A172 (cell line): ENCODE results near the gene PRDM16. TPM values are rescaled to one million over a fixed set of nuclear protein-coding genes. Genes with fewer than 3 reads are reported as not detected.

Experiments used
- DNase-seq: peaks from one replicate; pipeline ENCODE4 v3.0.0-alpha.2; 2015; ENCODE audit warnings: low spot score
- total RNA-seq: library from RNA; depleted of rRNA; stranded (reverse); fragments of >200 nt; shearing (Covaris generic); gene quantifications from 2 replicates; pipeline ENCODE4 v1.2.3, GENCODE V29; 2014

The PRDM16 gene
- total RNA-seq, 1 experiment from 2014 or later = 0.84 TPM

DNA sequence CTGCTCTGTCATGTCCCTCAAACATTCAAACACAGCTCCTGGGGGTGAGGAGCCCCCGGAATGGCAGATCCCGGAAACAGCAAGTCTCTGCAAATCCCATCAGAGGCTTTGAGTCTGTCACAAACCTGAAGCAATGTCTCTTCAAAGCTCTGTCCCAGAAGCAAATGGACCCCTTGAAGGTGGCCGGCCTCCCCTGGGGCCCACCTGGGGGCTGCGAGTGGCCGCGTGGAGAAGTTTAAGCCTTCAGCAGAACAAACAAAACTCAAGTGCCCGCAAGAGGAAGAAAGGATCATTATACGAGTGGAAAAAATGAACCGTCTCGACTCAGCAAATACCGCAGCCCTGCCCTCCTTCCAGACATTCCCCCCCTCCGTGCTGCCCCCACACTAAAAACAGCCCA lies 53.3 kb downstream of the PRDM16 start:
- DNase-seq = no peak

DNA sequence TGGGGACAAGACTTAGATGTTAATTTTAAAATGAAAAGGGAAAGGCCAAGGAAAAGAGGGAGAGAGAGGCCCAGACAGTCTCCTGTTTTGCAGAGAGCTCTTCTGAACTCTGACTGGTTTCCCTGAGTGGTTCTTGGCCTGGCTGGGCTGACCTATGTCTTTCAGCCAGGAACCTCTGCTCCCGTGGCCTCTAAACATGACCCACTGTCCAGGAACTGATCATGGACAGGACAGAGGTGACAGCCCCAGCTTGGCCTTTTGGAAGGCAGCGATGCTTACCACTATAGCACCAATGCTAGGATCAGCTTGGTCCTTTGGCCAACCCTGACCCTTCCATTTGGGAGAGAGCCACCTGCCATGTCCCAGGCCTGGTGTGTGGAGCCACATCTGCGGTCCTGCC lies 55.2 kb downstream of the PRDM16 start:
- no peak for DNase-seq

DNA sequence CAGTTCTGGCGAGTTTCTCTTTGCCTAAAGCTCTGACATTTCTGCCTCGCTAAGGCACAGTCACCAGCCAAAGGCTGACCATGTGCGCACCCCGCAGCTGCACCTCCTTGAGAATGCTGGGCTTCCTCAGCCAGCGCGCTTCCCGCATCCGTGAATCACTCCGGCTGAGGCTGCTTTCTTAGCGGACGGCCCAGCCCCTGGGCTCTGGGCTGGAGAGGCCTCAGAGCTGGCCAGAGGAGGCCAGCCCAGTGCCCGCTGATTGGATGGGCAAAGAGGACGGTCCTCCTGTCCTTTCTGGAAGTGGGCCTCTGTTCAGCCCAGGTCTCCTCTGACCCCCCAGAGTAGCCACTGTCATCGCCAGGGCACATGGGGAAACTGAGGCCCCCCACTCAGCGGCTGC lies 56.1 kb downstream of the PRDM16 start:
- no peak for DNase-seq

DNA sequence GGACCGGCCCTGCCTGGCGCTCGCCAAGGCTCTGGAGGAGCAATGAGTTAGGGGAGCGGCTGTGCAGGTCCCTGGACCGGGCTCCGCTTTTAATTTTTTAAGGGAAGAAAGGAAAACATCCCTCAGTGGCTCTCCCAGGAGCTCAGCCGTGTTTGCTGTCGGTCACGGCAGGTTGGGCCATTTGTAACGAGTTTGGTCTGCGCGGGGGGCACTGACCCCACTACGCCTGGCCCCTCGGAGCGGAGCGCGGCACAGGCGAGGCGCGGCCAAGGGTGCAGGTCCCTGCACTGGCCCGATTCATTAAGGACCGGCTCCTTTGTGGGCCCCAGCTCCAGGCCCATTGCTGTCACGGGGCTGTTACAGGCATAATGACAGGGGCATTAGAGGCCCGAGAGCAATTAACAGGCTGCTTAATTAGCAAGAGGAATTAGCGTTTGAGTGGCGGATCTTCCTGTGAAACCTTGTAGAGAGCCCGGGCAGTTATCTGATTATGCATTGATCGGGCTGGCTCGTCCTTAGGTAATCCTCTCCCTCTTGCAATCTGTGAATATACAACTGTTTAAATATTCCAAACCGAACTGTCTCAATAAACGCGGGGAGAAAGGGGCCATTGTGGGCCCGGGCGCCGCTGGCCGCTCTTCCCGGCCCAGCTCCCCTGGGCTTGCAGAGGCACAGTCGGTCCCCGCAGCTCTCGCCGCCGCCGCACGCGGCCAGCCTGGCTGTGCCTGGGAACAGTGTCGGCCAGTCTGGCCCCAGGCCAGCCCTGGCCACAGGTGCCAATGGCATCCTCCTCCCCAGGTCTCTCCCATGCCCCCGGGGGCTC lies 56.8 kb downstream of the PRDM16 start:
- no peak for DNase-seq

DNA sequence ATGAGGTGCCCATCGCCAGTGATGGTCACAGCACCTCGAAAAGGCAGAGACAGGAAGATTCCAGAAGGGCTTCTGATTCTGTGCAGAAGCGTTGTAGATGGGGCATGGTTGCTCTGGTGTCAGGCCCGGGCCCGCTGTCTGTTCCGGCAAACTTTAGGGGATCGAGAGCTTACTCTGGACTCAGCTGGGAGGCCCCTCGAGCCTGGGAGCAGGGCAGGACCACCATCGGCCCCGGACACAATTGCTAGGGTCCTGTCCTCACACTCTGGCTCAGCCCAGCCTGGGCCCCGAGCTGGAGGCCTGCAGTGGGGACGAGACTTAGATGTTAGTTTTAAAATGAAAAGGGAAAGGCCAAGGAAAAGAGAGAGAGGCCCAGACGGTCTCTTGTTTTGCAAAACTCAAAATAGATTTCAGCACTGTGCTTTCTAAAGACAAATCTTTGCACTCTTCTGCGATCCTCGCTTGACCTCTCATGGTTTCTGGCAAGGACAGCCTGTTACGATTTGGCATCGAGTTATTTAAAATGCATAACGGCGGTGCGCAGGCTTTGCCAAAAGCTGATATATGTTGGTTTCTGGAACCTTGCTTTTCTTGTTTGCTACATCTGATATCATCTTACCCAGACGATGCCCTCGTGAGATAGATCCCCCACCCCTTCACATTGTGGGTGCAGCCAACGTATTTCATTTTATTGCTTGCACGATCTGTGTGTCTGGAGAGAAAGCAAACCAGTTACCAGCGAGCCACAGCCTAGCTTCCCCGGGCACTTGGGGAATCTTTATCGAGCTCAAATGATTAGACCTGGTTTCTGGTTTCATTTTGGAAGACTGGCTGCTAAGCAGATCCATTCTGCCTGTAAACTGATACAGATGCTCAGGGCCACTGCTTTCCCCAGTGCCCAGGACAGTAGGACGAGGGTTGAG lies 58.0 kb downstream of the PRDM16 start:
- DNase-seq = no peak

DNA sequence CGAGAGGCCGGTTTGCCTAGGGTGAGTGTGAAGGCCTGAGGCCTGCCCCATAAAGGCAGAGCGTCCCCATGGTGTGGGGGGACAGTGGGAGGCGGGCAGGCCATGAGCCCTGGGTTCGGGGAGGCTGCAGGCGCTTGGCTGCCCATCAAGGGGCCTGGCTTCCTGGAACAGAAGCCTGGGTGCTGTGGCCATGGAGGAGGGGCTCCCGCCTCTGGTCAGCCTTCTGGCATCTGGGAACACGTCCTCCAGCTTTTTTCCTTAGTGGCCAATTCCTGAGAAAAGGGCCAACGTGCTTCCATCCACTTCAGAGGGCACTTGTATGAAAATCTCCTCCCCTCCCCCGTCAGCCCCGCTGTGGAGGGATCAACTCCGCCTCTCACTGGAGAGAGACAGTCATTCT lies 58.7 kb downstream of the PRDM16 start:
- DNase-seq = no peak

DNA sequence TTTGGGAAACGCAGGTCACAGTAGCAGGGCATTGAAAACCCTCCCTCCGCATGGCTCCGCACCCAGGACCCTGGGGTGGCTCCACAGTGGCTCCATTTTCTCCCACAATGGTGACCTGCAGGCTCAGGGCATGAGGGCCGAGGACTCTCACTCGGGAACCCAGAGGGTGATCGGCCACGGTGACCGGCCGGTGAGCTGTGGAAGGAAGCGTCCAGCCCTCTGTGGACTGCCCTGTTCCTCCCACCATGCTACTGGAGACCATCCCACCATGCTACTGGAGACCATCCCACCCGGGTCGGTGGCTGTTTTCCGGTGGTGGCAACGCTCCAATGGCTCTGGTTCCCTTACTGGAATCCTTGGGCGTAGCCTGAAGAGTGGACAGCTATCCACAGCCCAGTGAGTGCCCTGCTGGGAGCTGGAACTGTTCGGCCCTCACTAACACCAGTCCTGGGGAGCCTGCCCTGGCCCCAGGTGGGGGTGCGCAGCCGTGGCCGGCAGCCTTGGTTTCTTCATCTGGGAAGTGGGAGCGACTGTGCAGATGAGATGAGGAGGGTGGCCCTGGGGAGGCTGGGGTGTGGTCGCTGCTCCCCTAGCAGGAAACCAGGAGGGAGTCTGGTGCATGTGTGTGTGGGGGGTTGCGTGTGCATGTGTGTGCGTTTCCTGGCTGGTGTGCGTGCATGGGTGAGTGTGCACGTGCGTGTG lies 59.6 kb downstream of the PRDM16 start:
- no peak for DNase-seq

DNA sequence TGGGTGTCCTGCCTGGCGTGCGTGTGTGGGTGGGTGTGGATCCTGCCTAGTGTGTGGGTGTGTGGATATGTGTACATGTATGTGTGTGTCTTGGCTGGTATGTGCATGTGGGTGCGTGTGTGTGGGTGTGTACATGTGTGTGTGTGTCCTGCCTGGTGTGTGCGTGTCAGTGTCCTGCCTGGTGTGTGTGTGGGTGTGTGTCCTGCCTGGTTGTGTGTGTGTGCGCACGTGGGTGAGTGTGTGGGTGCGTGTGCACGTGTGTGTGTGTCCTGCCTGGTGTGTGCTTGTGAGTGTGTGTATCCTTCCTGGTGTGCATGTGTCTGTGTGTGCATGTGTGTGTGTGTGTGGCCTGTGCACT lies 60.1 kb downstream of the PRDM16 start:
- no peak for DNase-seq

DNA sequence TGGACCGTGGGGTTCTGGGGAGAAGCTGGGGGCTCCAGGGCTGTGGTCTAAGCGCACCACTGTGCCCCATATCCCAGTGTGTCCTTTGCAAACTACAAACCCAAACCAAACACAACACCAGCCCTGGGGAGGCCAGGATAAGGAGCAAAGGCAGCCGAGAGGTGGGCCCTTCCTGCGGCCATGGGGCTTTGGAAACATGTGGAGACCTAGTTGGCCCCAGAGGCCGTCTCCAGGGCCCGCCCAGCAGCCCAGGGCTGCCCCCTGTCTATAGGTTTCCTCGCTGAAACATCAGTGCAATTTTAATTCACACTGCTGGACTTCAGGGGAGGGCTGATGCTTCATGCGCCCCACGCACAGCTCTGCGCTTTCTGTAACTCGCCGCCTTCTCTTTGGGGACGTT lies 61.3 kb downstream of the PRDM16 start:
- DNase-seq = no peak

DNA sequence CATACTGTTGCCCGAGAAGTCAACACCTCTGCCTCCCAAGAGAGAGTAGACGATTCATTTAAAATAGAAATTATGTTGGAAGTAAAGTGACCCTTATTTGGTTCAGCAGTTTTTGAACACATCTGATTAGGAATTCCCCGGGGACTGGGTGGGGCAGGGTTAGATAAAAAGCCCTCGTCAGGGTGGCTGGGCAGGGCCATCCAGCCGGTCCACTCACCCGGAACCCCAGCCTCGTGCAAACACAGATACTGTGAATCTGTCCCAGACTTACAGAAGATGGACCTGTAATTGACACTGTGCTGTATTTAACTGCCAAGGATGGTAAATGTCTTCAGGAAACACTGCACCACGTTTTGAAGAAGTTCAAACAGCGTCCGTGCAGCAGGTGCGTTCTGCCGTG lies 63.7 kb downstream of the PRDM16 start:
- no peak for DNase-seq

DNA sequence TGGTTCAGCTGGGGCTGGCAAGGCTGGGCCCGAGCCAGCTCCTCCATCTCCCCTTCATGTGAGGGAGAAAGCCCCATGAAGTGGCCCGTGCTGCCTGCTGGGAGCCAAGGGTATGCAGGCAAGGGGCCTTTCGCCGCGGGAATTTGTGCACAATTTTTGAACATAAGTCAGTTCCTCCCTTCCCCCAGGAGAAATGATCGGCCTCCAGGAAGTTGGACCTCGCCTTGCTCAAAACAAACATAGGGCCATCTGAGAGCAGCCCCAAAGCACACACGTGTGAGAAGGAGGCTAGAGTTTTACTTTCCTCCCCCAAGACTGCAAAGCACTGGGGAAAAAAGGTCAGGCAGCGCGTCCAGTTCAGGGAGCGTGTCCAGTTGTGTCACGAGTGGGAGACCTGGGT lies 64.7 kb downstream of the PRDM16 start:
- DNase-seq = no peak

DNA sequence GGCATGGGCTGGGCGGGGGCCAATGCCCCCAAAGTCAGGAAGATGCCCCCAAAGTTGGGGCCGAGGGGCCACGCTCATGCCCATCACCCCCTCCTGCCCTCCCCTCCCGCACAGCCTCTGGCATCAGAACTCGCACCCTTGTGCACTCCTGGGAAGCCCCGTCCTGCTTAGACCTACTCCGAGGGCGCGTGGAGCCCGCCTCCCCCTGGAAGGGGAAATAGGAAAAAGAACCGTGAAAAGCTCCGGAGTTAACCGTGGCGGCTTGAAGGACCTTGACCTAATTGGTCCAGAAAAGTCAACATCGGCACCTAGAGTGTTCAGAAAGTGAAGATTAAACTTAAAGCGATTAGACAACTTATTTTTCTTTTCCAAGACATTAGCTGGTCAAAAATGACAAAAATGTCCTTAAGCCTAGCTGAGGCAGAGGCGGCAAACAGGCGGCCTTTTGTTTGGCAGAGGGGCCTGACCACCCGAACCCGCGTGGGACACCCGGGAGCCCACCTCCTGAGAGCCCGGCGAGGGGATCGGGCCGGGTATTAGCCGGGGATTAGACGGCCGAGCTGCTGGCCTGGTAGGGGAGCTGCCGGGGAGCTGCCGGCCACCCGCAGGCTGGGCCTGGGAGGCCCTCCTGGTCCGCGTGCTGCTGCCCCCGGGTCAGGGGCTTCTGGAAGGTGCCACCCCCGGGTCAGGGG lies 65.5 kb downstream of the PRDM16 start:
- no peak for DNase-seq

DNA sequence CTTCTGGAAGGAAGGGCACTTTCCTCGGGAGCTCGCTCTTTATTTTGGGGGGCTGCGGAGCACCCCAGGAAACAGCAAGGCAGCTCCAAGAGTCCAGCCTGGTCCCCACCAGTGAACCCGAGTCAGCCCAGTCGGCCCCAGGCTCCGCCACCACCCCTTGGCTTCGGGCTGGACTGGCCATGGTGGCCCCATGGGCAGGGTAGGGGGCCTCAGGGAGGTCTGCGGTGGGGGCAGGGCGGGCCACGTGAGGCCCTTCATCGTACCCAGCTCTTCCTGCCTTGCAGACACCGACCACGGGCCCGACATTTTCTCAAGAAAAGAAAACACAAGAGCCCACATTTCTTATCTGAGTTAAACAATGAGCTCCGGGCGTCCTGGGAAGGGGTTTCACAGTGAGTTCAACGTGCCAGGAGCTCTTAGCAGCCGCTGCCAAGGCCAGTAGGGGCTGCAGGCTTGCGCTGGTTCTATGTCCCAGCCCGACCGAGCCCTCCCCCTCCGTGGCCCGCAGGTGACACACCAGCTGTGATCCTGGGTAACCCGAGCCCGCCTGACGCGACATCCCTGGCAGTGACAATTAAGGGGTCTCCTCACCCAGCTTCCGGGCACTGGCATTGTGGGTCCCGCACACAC lies 66.2 kb downstream of the PRDM16 start:
- DNase-seq = no peak

DNA sequence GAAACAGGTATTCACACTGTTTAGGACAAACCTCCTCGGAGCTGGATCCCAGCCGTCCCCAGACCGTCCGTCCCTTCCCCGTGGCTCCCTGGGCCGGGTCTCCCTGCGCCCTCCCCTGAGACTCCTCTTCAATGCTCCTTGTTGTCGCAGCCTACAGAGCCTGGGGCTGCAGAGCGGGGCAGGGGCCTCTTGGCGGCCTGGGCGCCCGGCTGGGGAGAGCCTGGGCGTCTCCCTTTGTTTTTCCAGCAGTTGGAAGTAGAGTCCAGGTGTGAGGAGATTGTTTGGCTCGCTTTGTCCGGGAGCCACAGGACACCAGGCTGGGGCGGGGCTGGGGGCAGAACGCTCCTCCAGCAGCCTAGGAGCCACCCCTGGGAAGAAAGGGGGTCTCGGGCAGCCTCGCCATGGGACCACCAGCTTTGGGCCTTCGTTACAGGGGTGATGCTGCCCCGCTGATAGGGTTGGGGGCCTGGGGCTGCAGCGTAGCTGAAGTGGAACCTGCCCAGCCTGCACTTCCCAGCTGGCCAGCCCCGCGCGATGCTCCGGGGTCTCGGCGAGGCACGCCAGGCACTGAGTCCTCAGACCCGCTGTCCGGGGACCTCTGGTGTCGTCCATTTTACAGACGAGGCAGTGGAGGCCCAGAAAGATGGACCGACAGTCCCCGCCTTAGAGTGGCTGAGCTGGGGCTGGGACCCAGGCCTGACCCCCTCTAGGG lies 66.9 kb downstream of the PRDM16 start:
- no peak for DNase-seq

DNA sequence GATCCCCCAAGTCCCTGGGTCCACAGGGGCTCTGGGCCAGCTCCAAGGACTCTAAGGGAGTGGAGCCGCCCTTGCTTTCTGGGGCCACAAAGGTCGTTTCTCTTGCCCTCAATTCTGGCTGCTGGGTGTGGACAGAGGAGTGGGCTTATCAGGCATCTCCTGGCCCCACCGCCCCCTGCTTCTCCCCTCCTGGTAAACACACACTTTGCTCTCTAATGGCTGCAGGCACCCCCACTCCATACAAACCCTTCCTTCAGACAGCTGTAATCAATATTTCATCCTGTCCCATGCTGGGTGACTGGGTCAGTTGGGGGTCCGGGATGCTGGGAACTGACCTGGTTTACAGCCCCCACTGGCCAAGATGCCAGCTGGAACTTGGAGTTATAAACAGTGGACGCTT lies 67.5 kb downstream of the PRDM16 start:
- no peak for DNase-seq

DNA sequence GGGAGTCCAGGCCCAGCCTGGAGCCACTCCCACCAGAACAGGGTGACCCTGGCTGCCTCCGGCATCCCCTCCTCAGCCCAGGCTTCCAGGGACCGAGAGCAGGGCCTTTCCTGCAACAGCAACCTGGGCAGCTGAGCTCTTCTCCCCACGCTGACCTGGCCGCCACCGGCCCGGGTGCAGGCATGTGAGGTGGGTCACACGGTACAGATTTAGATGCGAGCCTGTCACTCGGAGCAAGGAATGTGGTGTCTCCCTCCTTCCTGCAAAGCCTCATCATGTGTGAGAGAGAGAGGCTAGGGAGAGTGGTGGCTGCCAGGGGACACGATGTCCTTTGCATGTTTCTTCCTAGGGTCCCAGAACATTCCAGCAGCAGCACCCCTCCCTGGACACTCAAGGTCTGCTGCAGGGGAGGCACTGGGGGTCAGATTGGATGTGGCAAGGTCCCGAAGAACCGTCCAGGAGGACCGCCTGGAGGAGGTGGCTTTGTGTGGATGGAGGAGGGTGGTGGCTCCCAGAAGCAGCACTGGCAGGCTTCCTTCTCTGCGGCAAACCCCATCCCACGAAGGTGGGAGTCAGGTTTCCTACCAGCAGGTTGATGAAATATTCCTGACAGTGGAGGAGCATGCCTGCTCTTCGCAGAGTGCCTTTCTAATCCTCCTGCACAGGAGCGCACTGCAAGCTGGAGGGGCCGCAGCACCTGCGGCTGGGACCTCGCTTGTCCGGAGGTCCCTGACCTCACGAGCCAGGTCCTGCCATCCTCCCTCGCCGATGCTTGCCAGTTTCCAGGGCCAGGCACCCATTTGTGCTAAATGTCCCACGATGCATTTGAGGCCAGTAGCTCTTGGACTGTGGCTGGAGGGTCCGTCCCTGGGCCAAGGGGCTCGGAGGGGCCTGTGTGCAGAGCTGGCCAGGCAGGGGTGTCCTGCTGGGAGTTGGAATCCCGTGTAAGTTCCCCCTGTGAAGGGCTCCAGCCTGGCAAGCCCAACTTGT lies 68.4 kb downstream of the PRDM16 start:
- DNase-seq = no peak

DNA sequence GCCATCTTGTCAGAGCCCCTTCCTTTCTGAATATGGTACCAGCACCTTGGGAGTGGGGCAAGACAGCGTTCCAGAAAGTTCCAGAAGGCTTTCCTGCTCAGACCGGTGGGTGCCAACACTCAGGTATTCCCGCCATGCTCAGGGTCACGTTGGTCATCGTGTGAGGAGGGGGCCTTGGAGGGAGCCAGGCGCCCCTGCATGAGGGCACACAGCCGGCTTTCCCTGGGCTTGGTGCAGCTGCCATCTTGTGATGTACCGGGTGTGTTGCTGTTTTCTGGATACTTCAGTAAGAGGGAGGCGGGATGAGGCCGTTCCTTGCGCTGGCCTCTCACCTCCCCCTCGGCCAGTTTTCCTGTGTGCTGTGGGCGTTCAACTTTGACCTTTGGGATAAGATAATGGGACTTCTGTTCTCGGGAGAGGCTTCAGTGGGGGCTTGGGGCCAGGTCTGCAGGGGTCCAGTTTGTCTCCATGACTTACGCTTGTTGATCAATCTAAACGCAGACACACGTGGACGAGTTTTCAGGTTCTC lies 69.7 kb downstream of the PRDM16 start:
- DNase-seq = no peak

DNA sequence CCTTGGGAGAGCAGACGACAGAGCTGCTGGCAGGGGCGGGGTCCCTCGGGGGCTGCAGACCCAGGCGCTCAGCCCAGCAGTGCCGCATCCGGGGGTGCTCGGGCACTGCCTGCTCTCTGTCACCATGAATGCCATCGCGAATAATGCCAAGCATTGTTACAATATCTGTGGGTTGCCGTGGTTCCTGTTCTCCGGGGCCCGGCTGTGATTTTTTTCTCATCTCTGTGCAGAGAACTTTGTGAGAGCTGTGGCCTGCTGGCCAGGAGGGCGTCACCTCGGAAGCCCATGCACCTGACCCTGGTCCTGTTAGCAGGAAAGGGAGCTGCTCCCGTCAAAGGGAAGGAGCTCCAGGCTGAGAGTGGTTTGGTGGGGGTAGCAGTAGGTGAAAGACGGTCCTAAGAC lies 70.4 kb downstream of the PRDM16 start:
- no peak for DNase-seq

DNA sequence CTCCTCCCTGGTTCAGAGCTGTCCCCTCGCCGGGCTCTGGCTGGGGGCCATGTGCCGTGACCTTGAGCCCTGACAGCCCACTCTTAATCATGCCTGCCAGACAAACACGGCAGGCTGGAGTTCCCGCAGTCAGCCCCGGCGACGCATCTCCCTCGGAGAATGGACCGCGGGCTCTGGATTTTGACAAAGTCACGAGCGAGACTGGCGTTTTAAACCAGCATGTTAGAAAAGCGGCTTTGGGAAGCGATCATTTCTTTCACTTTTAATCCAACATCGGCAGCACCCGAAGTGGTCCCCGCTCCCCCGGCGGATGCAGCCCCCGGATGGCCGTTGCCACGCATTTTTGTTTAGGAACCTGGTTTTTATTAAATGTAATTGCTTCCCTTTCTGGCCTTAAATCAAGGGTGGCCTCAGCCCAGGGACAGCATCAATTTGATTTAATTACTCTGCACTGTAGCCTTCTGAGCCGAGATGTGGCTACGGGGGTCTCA lies 70.9 kb downstream of the PRDM16 start:
- no peak for DNase-seq
